ENCODE measurements around the gene PLPP7. TPM values are rescaled to one million over a fixed set of nuclear protein-coding genes. Genes with fewer than 3 reads are reported as not detected.
"Not testable (repeated sequence)": the region's sequence is repeated elsewhere in the genome, so short reads cannot be mapped to it uniquely, and the experiment has no call there.

PLPP7 gene
- total RNA-seq, 1 donor from 2014 or later = 34.4 TPM

- Histone ChIP-seq H3K4me3 (ENCODE audit: low read length in 3 of 3) (no peak overlapping the region), H3K36me3 (ENCODE audit: control insufficient read depth in 3 of 3, insufficient read depth in 3 of 3, low read length in 3 of 3) (no peaks in the 10 kb centered on the region), H3K9ac (ENCODE audit: low read depth in 1 of 3, low read length in 3 of 3) (no peak overlapping the region), H3K27me3 (ENCODE audit: control insufficient read depth in 3 of 3, insufficient read depth in 3 of 3, low read length in 3 of 3) (no peaks in the 10 kb centered on the region), H3K4me1 (ENCODE audit: control insufficient read depth in 3 of 3, insufficient read depth in 3 of 3, low read length in 3 of 3) (peaks cover 6 to 7% (median 7%) of the 10 kb centered on the region in 3 donors), H3K9me3 (ENCODE audit: control insufficient read depth in 3 of 3, low read length in 3 of 3) (no peaks in the 10 kb centered on the region), H3K27ac (ENCODE audit: low read depth, low read length) (no peak overlapping the region)
These were observed 39.7 kb downstream of the PLPP7 start for GRCh38 chr9:131329241-131329641.

GRCh38 chr9:131330814-131331600 is 41.5 kb downstream of the PLPP7 start:
- Histone ChIP-seq H3K4me3 (ENCODE audit: low read length in 3 of 3) (no peak overlapping the region), H3K9ac (ENCODE audit: low read depth in 1 of 3, low read length in 3 of 3) (peak overlapping the region in 1 of 3 donors; percentile 50), H3K4me1 (ENCODE audit: control insufficient read depth in 3 of 3, insufficient read depth in 3 of 3, low read length in 3 of 3) (peaks cover 10 to 15% (median 13%) of the 10 kb centered on the region in 3 donors), H3K36me3 (ENCODE audit: control insufficient read depth in 3 of 3, insufficient read depth in 3 of 3, low read length in 3 of 3) (no peaks in the 10 kb centered on the region), H3K27me3 (ENCODE audit: control insufficient read depth in 3 of 3, insufficient read depth in 3 of 3, low read length in 3 of 3) (no peaks in the 10 kb centered on the region), H3K27ac (ENCODE audit: low read depth, low read length) (no peak overlapping the region), H3K9me3 (ENCODE audit: control insufficient read depth in 3 of 3, low read length in 3 of 3) (no peaks in the 10 kb centered on the region)

- not testable (repeated sequence) for H3K36me3 ChIP-seq (ENCODE audit: control insufficient read depth in 3 of 3, insufficient read depth in 3 of 3, low read length in 3 of 3); H3K27ac ChIP-seq (ENCODE audit: low read depth, low read length)
- peaks cover 12 to 19% (median 13%) of the 10 kb centered on the region in 3 donors for H3K4me1 ChIP-seq (ENCODE audit: control insufficient read depth in 3 of 3, insufficient read depth in 3 of 3, low read length in 3 of 3)
These were observed 42.5 kb downstream of the PLPP7 start for GRCh38 chr9:131331996-131332395.

DNA sequence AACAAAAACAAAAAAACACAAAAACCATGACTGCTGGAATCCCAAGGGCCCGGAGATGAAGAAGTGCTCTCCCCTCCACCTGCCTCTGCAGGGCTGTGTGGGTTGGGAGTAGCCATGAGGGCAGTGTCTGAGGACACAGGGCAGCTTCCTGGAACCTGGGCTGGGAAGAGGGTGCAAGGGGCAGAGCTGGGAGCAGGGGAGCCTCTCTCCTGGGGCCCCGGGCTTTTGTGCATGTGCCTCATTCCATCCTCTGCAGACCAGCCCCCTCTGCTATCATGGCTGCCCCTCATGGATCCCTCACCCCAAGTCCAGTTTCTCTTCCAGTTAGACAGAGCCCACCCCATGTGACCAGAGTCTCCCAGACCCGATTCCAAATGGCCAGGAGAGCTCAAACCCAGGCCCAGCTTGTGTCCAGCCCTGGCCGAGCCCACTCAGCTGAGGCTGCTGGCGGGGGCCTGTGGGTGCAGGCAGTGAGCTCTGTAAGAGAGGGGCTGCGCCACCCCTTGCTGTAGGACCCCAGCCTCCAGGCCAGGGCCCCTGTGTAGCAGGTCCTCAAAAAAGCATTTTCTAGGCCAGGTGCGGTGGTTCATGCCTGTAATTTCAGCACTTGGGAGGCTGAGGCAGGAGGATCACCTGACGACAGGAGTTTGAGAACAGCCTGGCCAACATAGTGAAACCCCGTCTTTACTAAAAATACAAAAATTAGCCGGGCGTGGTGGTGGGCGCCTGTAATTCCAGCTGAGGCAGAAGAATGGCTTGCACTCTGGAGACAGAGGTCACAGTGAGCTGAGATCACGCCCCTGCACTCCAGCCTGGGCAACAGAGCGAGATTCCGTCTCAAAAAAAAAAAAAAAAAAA is 44.5 kb downstream of the PLPP7 start:
- Histone ChIP-seq H3K27ac (ENCODE audit: low read depth, low read length) (peak overlapping the region; percentile 96), H3K36me3 (ENCODE audit: control insufficient read depth in 3 of 3, insufficient read depth in 3 of 3, low read length in 3 of 3) (no peaks in the 10 kb centered on the region), H3K9ac (ENCODE audit: low read depth in 1 of 3, low read length in 3 of 3) (peak overlapping the region; percentile 33 to 76 (median 59)), H3K4me3 (ENCODE audit: low read length in 3 of 3) (no peak overlapping the region), H3K27me3 (ENCODE audit: control insufficient read depth in 3 of 3, insufficient read depth in 3 of 3, low read length in 3 of 3) (no peaks in the 10 kb centered on the region), H3K9me3 (ENCODE audit: control insufficient read depth in 3 of 3, low read length in 3 of 3) (no peaks in the 10 kb centered on the region), H3K4me1 (ENCODE audit: control insufficient read depth in 3 of 3, insufficient read depth in 3 of 3, low read length in 3 of 3) (peaks cover 12 to 19% (median 13%) of the 10 kb centered on the region in 3 donors)

More at GRCh38 chr9:131331996-131332395, 42.5 kb downstream of the PLPP7 start:
- H3K9me3 ChIP-seq (ENCODE audit: control insufficient read depth in 3 of 3, low read length in 3 of 3); H3K27me3 ChIP-seq (ENCODE audit: control insufficient read depth in 3 of 3, insufficient read depth in 3 of 3, low read length in 3 of 3); H3K9ac ChIP-seq (ENCODE audit: low read depth in 1 of 3, low read length in 3 of 3); H3K4me3 ChIP-seq (ENCODE audit: low read length in 3 of 3): not testable (repeated sequence)

DNA sequence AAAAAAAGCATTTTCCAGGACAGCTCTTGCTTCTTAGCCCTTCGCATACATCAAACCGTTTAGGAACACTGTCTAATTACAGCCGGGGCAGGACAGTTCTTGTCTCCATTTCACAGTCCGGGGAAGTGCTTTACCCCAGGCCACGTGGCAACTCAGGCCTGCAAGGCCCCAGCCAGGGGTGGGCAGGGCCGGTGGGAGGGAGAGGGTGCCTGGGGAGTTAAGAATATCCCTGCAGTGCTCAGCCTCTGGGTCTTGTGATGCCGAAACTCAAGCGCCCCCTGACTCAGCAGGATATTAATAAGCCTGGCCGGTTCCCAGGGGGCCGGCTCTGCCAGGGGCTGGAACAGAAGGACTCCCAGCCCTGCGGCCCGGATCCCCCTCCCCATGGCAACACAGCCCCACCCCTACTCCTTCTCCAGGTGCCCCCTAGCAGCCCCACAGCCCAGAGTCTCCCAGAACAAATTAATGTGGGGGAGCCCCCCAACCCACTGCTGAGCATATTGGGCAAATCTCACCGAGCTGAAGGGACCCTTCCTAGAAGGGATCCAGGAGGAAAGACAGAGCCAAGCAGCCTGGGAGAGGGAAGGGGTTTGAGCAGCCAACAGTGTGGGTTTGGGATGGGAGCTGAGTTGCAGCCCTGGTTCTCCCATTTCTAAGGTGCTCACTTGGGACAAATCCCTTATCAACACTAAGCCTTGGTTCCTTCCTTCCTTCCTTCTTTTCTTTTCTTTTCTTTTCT is 45.3 kb downstream of the PLPP7 start:
- H3K36me3 ChIP-seq (ENCODE audit: control insufficient read depth in 3 of 3, insufficient read depth in 3 of 3, low read length in 3 of 3) = no peaks in the 10 kb centered on the region
- H3K4me1 ChIP-seq (ENCODE audit: control insufficient read depth in 3 of 3, insufficient read depth in 3 of 3, low read length in 3 of 3) = peaks cover 12 to 19% (median 13%) of the 10 kb centered on the region in 3 donors
- H3K9ac ChIP-seq (ENCODE audit: low read depth in 1 of 3, low read length in 3 of 3) = peak overlapping the region; percentile 71 to 77 (median 76)
- H3K27me3 ChIP-seq (ENCODE audit: control insufficient read depth in 3 of 3, insufficient read depth in 3 of 3, low read length in 3 of 3) = no peaks in the 10 kb centered on the region
- no peaks in the 10 kb centered on the region for H3K9me3 ChIP-seq (ENCODE audit: control insufficient read depth in 3 of 3, low read length in 3 of 3)
- peak overlapping the region; percentile 96 for H3K27ac ChIP-seq (ENCODE audit: low read depth, low read length)
- no peak overlapping the region for H3K4me3 ChIP-seq (ENCODE audit: low read length in 3 of 3)

DNA sequence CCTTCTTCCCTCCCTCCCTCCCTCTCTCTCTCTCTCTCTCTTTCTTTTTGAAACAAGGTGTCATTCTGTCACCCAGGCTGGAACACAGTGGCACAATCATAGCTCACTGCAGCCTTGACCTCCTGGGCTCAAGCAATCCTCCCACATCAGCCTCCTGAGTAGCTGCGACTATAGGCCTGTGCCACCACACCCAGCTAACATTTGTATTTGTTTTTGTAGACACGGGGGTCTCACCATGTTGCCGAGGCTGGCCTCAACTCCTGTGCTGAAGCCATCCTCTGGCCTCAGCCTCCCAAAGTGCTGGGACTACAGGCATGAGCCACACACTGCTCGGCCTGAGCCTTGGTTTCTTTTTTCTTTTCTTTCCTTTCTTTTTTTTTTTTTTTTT is 45.8 kb downstream of the PLPP7 start:
- Histone ChIP-seq H3K4me1 (ENCODE audit: control insufficient read depth in 3 of 3, insufficient read depth in 3 of 3, low read length in 3 of 3) (peaks cover 12 to 19% (median 13%) of the 10 kb centered on the region in 3 donors), H3K27ac (ENCODE audit: low read depth, low read length) (peak overlapping the region; percentile 96), H3K9ac (ENCODE audit: low read depth in 1 of 3, low read length in 3 of 3) (peak overlapping the region in 2 of 3 donors; percentile 76 to 77), H3K36me3 (ENCODE audit: control insufficient read depth in 3 of 3, insufficient read depth in 3 of 3, low read length in 3 of 3) (no peaks in the 10 kb centered on the region), H3K4me3 (ENCODE audit: low read length in 3 of 3) (no peak overlapping the region), H3K27me3 (ENCODE audit: control insufficient read depth in 3 of 3, insufficient read depth in 3 of 3, low read length in 3 of 3) (no peaks in the 10 kb centered on the region), H3K9me3 (ENCODE audit: control insufficient read depth in 3 of 3, low read length in 3 of 3) (no peaks in the 10 kb centered on the region)

DNA sequence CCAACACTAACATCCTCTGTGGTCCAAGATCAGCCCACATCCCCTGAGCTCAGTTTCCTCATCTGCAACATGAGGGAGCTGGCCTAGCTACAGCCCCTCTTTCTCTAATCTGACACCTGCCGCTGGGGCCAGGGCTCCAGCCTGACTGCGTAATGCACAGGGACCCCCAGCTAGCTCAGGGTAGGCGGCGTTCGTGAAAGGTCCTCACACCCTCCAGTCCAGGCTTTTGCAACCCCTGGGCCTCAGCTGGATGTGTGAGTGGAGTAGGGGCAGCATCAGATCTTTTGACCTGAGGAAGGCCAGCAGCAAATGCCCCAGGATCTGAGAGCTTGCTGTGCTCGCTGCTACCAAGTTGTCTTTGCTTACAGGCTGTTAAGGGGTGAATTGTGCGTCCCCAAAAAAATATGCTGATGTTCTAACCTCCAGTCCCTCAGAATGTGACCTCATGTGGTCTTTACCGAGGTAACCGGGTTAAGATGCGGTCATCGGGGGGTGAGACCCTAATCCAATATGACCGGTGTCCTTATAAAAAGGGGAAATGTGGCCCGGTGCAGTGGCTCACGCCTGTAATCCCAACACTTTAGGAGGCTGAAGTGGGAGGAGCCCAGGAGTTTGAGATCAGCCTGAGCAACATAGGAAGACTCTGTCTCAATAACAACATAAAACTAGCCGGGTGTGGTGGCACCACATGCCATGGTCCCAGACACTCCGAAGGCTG is 47.8 kb downstream of the PLPP7 start:
- no peak overlapping the region for H3K9ac ChIP-seq (ENCODE audit: low read depth in 1 of 3, low read length in 3 of 3)
- H3K9me3 ChIP-seq (ENCODE audit: control insufficient read depth in 3 of 3, low read length in 3 of 3) = no peaks in the 10 kb centered on the region
- H3K27ac ChIP-seq (ENCODE audit: low read depth, low read length) = no peak overlapping the region
- no peaks in the 10 kb centered on the region for H3K27me3 ChIP-seq (ENCODE audit: control insufficient read depth in 3 of 3, insufficient read depth in 3 of 3, low read length in 3 of 3)
- no peak overlapping the region for H3K4me3 ChIP-seq (ENCODE audit: low read length in 3 of 3)
- H3K36me3 ChIP-seq (ENCODE audit: control insufficient read depth in 3 of 3, insufficient read depth in 3 of 3, low read length in 3 of 3) = no peaks in the 10 kb centered on the region
- H3K4me1 ChIP-seq (ENCODE audit: control insufficient read depth in 3 of 3, insufficient read depth in 3 of 3, low read length in 3 of 3) = peaks cover 12 to 19% (median 13%) of the 10 kb centered on the region in 3 donors

DNA sequence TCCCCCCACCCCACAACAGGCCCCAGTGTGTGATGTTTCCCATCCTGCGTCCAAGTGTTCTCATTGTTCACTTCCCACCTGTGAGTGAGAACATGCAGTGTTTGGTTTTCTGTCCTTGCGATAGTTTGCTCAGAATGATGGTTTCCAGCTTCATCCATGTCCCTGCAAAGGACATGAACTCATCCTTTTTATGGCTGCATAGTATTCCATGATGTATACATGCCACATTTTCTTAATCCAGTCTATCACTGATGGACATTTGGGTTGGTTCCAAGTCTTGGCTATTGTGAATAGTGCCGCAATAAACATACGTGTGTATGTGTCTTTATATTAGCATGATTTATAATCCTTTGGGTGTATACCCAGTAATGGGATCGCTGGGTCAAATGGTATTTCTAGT is 49.7 kb downstream of the PLPP7 start:
- not testable (repeated sequence) for H3K9ac ChIP-seq (ENCODE audit: low read depth in 1 of 3, low read length in 3 of 3); H3K27ac ChIP-seq (ENCODE audit: low read depth, low read length); H3K9me3 ChIP-seq (ENCODE audit: control insufficient read depth in 3 of 3, low read length in 3 of 3); H3K36me3 ChIP-seq (ENCODE audit: control insufficient read depth in 3 of 3, insufficient read depth in 3 of 3, low read length in 3 of 3); H3K4me3 ChIP-seq (ENCODE audit: low read length in 3 of 3); H3K27me3 ChIP-seq (ENCODE audit: control insufficient read depth in 3 of 3, insufficient read depth in 3 of 3, low read length in 3 of 3)
- peaks cover 6 to 13% (median 7%) of the 10 kb centered on the region in 3 donors for H3K4me1 ChIP-seq (ENCODE audit: control insufficient read depth in 3 of 3, insufficient read depth in 3 of 3, low read length in 3 of 3)

- H3K9me3 ChIP-seq (ENCODE audit: control insufficient read depth in 3 of 3, low read length in 3 of 3); H3K4me3 ChIP-seq (ENCODE audit: low read length in 3 of 3); H3K9ac ChIP-seq (ENCODE audit: low read depth in 1 of 3, low read length in 3 of 3); H3K27ac ChIP-seq (ENCODE audit: low read depth, low read length); H3K27me3 ChIP-seq (ENCODE audit: control insufficient read depth in 3 of 3, insufficient read depth in 3 of 3, low read length in 3 of 3); H3K36me3 ChIP-seq (ENCODE audit: control insufficient read depth in 3 of 3, insufficient read depth in 3 of 3, low read length in 3 of 3): not testable (repeated sequence)
- peaks cover 6 to 20% (median 8%) of the 10 kb centered on the region in 3 donors for H3K4me1 ChIP-seq (ENCODE audit: control insufficient read depth in 3 of 3, insufficient read depth in 3 of 3, low read length in 3 of 3)
These were observed 55.5 kb downstream of the PLPP7 start for GRCh38 chr9:131344931-131345535.
